HG03460 (cell line): ENCODE results near the gene UCKL1.
"Not testable (repeated sequence)": the region's sequence is repeated elsewhere in the genome, so short reads cannot be mapped to it uniquely, and the experiment has no call there.

Experiments
- ATAC-seq: cut with Tn5 transposase; IDR thresholded peaks from one replicate; pipeline ENCODE4 v1.9.1; 2021; ENCODE audit not compliant: unreplicated experiment

Gene UCKL1

GRCh38 chr20:63944078-63944941 is 11.9 kb downstream of the UCKL1 start:
- no peak for ATAC-seq

GRCh38 chr20:63943808-63944077 is 12.5 kb downstream of the UCKL1 start:
- no peak for ATAC-seq

GRCh38 chr20:63942969-63943807 is 13.0 kb downstream of the UCKL1 start:
- no peak for ATAC-seq

- no peak for ATAC-seq
These were observed 13.8 kb downstream of the UCKL1 start for GRCh38 chr20:63942250-63942951.

- ATAC-seq = no peak
These were observed 14.7 kb downstream of the UCKL1 start for GRCh38 chr20:63941282-63942081.

GRCh38 chr20:63940472-63941266 is 15.5 kb downstream of the UCKL1 start:
- ATAC-seq = no peak

- ATAC-seq = no peak
These were observed 16.1 kb downstream of the UCKL1 start for GRCh38 chr20:63940071-63940471.

GRCh38 chr20:63939061-63939935 is 16.9 kb downstream of the UCKL1 start:
- no peak for ATAC-seq

- no peak for ATAC-seq
These were observed 18.6 kb downstream of the UCKL1 start for GRCh38 chr20:63937596-63937995.

GRCh38 chr20:63935447-63935846 is 20.8 kb downstream of the UCKL1 start:
- ATAC-seq = no peak

- no peak for ATAC-seq
These were observed 21.7 kb downstream of the UCKL1 start for GRCh38 chr20:63934271-63935068.

GRCh38 chr20:63933646-63934045 is 22.6 kb downstream of the UCKL1 start:
- ATAC-seq = no peak

- ATAC-seq = no peak
These were observed 23.5 kb downstream of the UCKL1 start for GRCh38 chr20:63932606-63933160.

- no peak for ATAC-seq
These were observed 24.5 kb downstream of the UCKL1 start for GRCh38 chr20:63931735-63932134.

- ATAC-seq = no peak
These were observed 25.2 kb downstream of the UCKL1 start for GRCh38 chr20:63930971-63931553.

- ATAC-seq = not testable (repeated sequence)
These were observed 26.7 kb downstream of the UCKL1 start for GRCh38 chr20:63929473-63929883.

GRCh38 chr20:63929071-63929470 is 27.1 kb downstream of the UCKL1 start:
- ATAC-seq = no peak

- ATAC-seq = no peak
These were observed 29.9 kb downstream of the UCKL1 start for GRCh38 chr20:63926298-63926697.
